GM12878 (cell line): ENCODE measurements around the gene SEMA3C. TPM values are rescaled to one million over a fixed set of nuclear protein-coding genes. Genes with fewer than 3 reads are reported as not detected.

Experiments
- ATAC-seq: fragments of 200-7000 bp; cut with Tn5 transposase; 3 replicates; pipeline ENCODE4 v1.9.1; 2020; ENCODE audit warnings: mild to moderate bottlenecking, moderate library complexity
- BruUV-seq: library from RNA; stranded (reverse); fragments of 400-500 nt; replicated peaks from 2 replicates; lab custom pipeline; 2021; lab: Mats Ljungman, UMichigan
- CTCF ChIA-PET: fragments of 300-600 bp; sonication (Branson Sonifier 250); formaldehyde crosslinking; extraction: SDS; loops from one replicate; lab custom pipeline; 2021; ENCODE audit warnings: inconsistent platforms; lab: Yijun Ruan, JAX
- POLR2A ChIA-PET: fragments of 350-600 bp; formaldehyde crosslinking; extraction: SDS; loops from one replicate; lab custom pipeline; 2021; ENCODE audit warnings: inconsistent platforms; lab: Charles Lee
- RAD21 ChIA-PET: fragments of 300-600 bp; sonication (Branson Sonifier 250); formaldehyde crosslinking; loops from one replicate; lab custom pipeline; 2023; ENCODE audit warnings: antibody characterized with exemption; ENCODE audit not compliant: unreplicated experiment; lab: Charles Lee
- SMC1A ChIA-PET: fragments of 300-600 bp; sonication (Branson Sonifier 250); formaldehyde crosslinking; loops from one replicate; lab custom pipeline; 2023; ENCODE audit not compliant: unreplicated experiment, uncharacterized antibody; lab: Charles Lee
- DNase-seq: peaks from one replicate; pipeline ENCODE4 v3.0.0-alpha.2; 2011; ENCODE audit warnings: low read depth, low spot score
- FAIRE-seq: peaks from 3 replicates; lab custom pipeline; 2011; peaks lifted over from hg19 to GRCh38; lab: Jason Lieb, UNC
- H2AFZ ChIP-seq: 2 replicates; pipeline ENCODE4 v1.6.0; 2011; ENCODE audit warnings: low read depth, low read length, control low read depth; ENCODE audit not compliant: control insufficient read depth
- H3K27ac ChIP-seq: 2 replicates; pipeline ENCODE4 v1.5.1; 2011; ENCODE audit warnings: control low read depth; ENCODE audit not compliant: control insufficient read depth, insufficient read depth
- H3K27me3 ChIP-seq, 2 experiments: replicated peaks in 1 of 2; 2 replicates each; pipeline versions ENCODE4 v1.6.0 to v1.6.1; 2011; ENCODE audit warnings: low read length in 1 of 2; ENCODE audit not compliant: control insufficient read depth in 2 of 2, insufficient read depth in 2 of 2
- H3K36me3 ChIP-seq, 2 experiments: 2 replicates each; pipeline ENCODE4 v1.5.1; 2011; ENCODE audit warnings: low read length in 1 of 2; ENCODE audit not compliant: control insufficient read depth in 2 of 2, insufficient read depth in 2 of 2
- H3K4me1 ChIP-seq: 2 replicates; pipeline ENCODE4 v1.6.1; 2011; ENCODE audit warnings: mild to moderate bottlenecking, low read length, moderate library complexity, mixed read lengths; ENCODE audit not compliant: control insufficient read depth, insufficient read depth
- H3K4me2 ChIP-seq: 2 replicates; pipeline ENCODE4 v1.6.0; 2011; ENCODE audit warnings: control low read depth; ENCODE audit not compliant: control insufficient read depth, insufficient read depth
- H3K4me3 ChIP-seq: fragments of 200-600 bp; sonication (generic); 2 replicates; pipeline ENCODE4 v1.5.1; 2016
- H3K79me2 ChIP-seq: 2 replicates; pipeline ENCODE4 v1.6.0; 2011; ENCODE audit warnings: low read length; ENCODE audit not compliant: control insufficient read depth, insufficient read depth
- H3K9ac ChIP-seq: 2 replicates; pipeline ENCODE4 v1.8.0; 2011; ENCODE audit warnings: low read length, control low read depth, mixed read lengths; ENCODE audit not compliant: control insufficient read depth, insufficient read depth
- H3K9me3 ChIP-seq: replicated peaks from 3 replicates; pipeline ENCODE4 v1.5.1; 2011; ENCODE audit warnings: mild to moderate bottlenecking, low read length; ENCODE audit not compliant: control insufficient read depth, insufficient read depth
- H4K20me1 ChIP-seq: 2 replicates; pipeline ENCODE4 v1.6.0; 2011; ENCODE audit not compliant: control insufficient read depth, insufficient read depth
- CUX1 ChIP-seq: IDR thresholded peaks from 2 replicates; pipeline ENCODE4 v1.6.1; 2012; ENCODE audit warnings: improper control_type of control experiment, low read depth, low read length; ENCODE audit not compliant: insufficient replicate concordance
- FOXM1 ChIP-seq: IDR thresholded peaks from 2 replicates; pipeline ENCODE4 v1.6.1; 2012; ENCODE audit warnings: low read depth, mild to moderate bottlenecking, inconsistent platforms, low read length, moderate library complexity
- RFX5 ChIP-seq: IDR thresholded peaks from 2 replicates; pipeline ENCODE4 v1.6.1; 2011; ENCODE audit warnings: low read depth, low read length, improper control_type of control experiment
- STAT3 ChIP-seq: IDR thresholded peaks from 2 replicates; pipeline ENCODE4 v1.6.1; 2011; ENCODE audit warnings: low read depth, low read length, improper control_type of control experiment
- ZBTB4 ChIP-seq: fragments of 450-650 bp; formaldehyde crosslinking; IDR thresholded peaks from 2 replicates; pipeline ENCODE4 v1.4.0; 2022; ENCODE audit warnings: mild to moderate bottlenecking, moderate library complexity
- WGBS: methylation state at CpG from one replicate; pipeline ENCODE4 v1.1.6; 2016; ENCODE audit warnings: low lambda C conversion rate; ENCODE audit not compliant: insufficient replicate concordance, insufficient coverage; ENCODE audit errors: missing lambda C conversion rate; 5-methylcytosine and 5-hydroxymethylcytosine counted together
- in situ Hi-C: fragments of 300-500 bp; cut with MboI; formaldehyde crosslinking; loops from 9 replicates; pipeline ENCODE4 v1.14.3; 2018; ENCODE audit warnings: mixed read lengths
- intact Hi-C: fragments of 100-400 bp; cut with micrococcal nuclease; formaldehyde crosslinking; loops from one replicate; pipeline ENCODE4 v1.14.2; 2022; ENCODE audit not compliant: unreplicated experiment
- polyA plus RNA-seq, 11 experiments: library from polyadenylated mRNA; depleted of rRNA in 4 of 11; unstranded in 6 of 11; stranded (reverse) in 5 of 11; fragments of >200 nt; fragmentation: Nextera tagmentation in 4 of 11; fragmentation: Illumina TruSeq in 1 of 11; extraction: Ambion mirVana in 4 of 11; extraction: Trizol in 1 of 11; gene quantifications; 1 replicate in 1 of 11; 2 replicates in 10 of 11; pipeline versions ENCODE4 v1.2.1 to v1.2.3, GENCODE V29; 2011 to 2016; ENCODE audit warnings: inconsistent platforms in 2 of 11, missing spikeins in 2 of 11, low read depth in 1 of 11
- total RNA-seq, 4 experiments: library from RNA; depleted of rRNA in 3 of 4; stranded (reverse); fragments of >200 nt in 3 of 4; fragmentation: Illumina TruSeq in 1 of 4; extraction: Trizol in 1 of 4; gene quantifications; 2 replicates each; pipeline versions ENCODE4 v1.2.1 to v1.2.3, GENCODE V29; 2013 to 2021

The SEMA3C gene
- total and polyA plus RNA-seq, 10 of the 15 experiments (the other 5 are each of a cell fraction or from before 2014, with no cell fraction given) = 0.01 to 0.41 (median 0.11) TPM; not detected in 6

- no peak for TF ChIP-seq FOXM1
- TF ChIP-seq ZBTB4 = no peak
- TF ChIP-seq RFX5 = no peak
These were observed 154.7 kb downstream of the SEMA3C start (continued) for GRCh38 chr7:80764132-80764531.

GRCh38 chr7:80763704-80764103 is 155.1 kb downstream of the SEMA3C start:
- RAD21 ChIA-PET = no interaction called here
- H4K20me1 ChIP-seq = no peaks in the 10 kb centered on the region
- no peak overlapping the region for H3K4me2 ChIP-seq
- CTCF ChIA-PET = no interaction called here
- no peaks in the 10 kb centered on the region for H3K36me3 ChIP-seq
- no peaks in the 10 kb centered on the region for H3K9me3 ChIP-seq
- H3K9ac ChIP-seq = no peak overlapping the region
- no peaks in the 10 kb centered on the region for H3K79me2 ChIP-seq
- no peak for ATAC-seq
- H2AFZ ChIP-seq = no peak overlapping the region
- TF ChIP-seq CUX1 (no peak), STAT3 (no peak), RFX5 (no peak)
- TF ChIP-seq, all 136 proteins: peak for 0
- ChIA-PET POLR2A (no interaction called here), SMC1A (interaction anchor here (1.4 kb wide), 1 partner anchor 9 kb away, joined by 3 read pairs; no protein-coding TSS in a partner anchor)
- DNase-seq = no peak
- Histone ChIP-seq H3K27ac (no peak overlapping the region), H3K27me3 (0 out of 4 replicates have a peak, but pooled peaks cover 0 to 2% of the 10 kb centered on the region in 2 experiments), H3K4me3 (no peak overlapping the region), H3K4me1 (no peaks in the 10 kb centered on the region)
- no TSS peak for BruUV-seq
- in situ Hi-C loops = no loop called here
- WGBS = 14% methylated on average over 4 of the region's 4 CpGs
- intact Hi-C loops = no loop called here
- no peak for FAIRE-seq
